Calu3 (cell line): ENCODE results near the gene MYO1E. TPM values are rescaled to one million over a fixed set of nuclear protein-coding genes. Genes with fewer than 3 reads are reported as not detected.

Experiments
- BruUV-seq: library from RNA; stranded (reverse); fragments of 400-500 nt; replicated peaks from 2 replicates; lab custom pipeline; 2021; lab: Mats Ljungman, UMichigan
- CTCF ChIA-PET: fragments of 300-600 bp; sonication (Branson Sonifier 250); formaldehyde crosslinking; loops from one replicate; lab custom pipeline; 2022; ENCODE audit warnings: antibody characterized with exemption; lab: Charles Lee
- DNase-seq: peaks from one replicate; pipeline ENCODE4 v3.0.0; 2022
- H3K27ac Mint-ChIP-seq: one replicate; pipeline ENCODE4 v1.8.0; 2022; ENCODE audit warnings: mixed read lengths; ENCODE audit not compliant: unreplicated experiment
- H3K27me3 Mint-ChIP-seq: one replicate; pipeline ENCODE4 v1.8.0; 2022; ENCODE audit warnings: mixed read lengths; ENCODE audit not compliant: unreplicated experiment
- H3K36me3 Mint-ChIP-seq: one replicate; pipeline ENCODE4 v1.8.0; 2022; ENCODE audit warnings: mild to moderate bottlenecking, moderate library complexity, mixed read lengths; ENCODE audit not compliant: insufficient read depth, unreplicated experiment
- H3K4me1 Mint-ChIP-seq: one replicate; pipeline ENCODE4 v1.8.0; 2022; ENCODE audit warnings: mild to moderate bottlenecking, low read depth, mixed read lengths; ENCODE audit not compliant: unreplicated experiment
- H3K4me3 Mint-ChIP-seq: one replicate; pipeline ENCODE4 v1.8.0; 2022; ENCODE audit warnings: mild to moderate bottlenecking, low read depth, moderate library complexity, mixed read lengths; ENCODE audit not compliant: unreplicated experiment
- H3K9me3 Mint-ChIP-seq: one replicate; pipeline ENCODE4 v1.8.0; 2022; ENCODE audit warnings: low read depth, mixed read lengths; ENCODE audit not compliant: unreplicated experiment
- intact Hi-C: fragments of 100-400 bp; cut with micrococcal nuclease; formaldehyde crosslinking; loops from one replicate; pipeline ENCODE4 v1.10.0; 2022; ENCODE audit not compliant: unreplicated experiment
- total RNA-seq: library from RNA; stranded (reverse); gene quantifications from 2 replicates; pipeline ENCODE4 v1.2.3, GENCODE V29; 2022
- TF ChIP-seq, protein P1 (sequence below): fragments of 200-600 bp; IDR thresholded peaks from one replicate; pipeline ENCODE4 v1.8.0; 2022; ENCODE audit warnings: antibody characterized with exemption; ENCODE audit not compliant: unreplicated experiment

The MYO1E gene
- total RNA-seq, 1 experiment from 2014 or later, result 617 TPM

DNA sequence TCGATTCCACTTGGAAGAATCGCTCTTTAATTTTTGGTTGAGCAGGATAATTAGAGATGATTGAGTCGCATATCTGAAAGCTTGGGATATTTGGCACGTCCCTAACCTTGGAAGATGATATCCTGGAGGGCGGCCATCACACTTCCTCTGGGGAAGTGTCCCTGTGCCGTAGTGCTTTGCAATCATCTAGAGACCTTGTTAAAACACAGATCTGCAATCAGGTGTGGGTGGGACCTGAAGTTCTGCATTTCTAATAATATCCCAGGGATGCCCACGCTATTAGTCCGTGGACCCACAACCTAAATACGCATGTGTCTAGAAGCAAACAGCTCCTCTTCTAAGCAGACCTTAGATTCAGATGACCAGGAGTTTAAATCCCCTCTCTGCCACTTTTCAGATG, 20.5 kb downstream of the MYO1E start:
- Mint-ChIP-seq H3K27me3 (no peaks in the 10 kb centered on the region), H3K9me3 (no peaks in the 10 kb centered on the region), H3K4me3 (no peak overlapping the region), H3K36me3 (peaks cover 71% of the 10 kb centered on the region), H3K27ac (no peak overlapping the region), H3K4me1 (peaks cover 67% of the 10 kb centered on the region)
- no peak for DNase-seq
- no TSS peak for BruUV-seq
- CTCF ChIA-PET, result no interaction called here
- intact Hi-C loops, result no loop called here
- TF ChIP-seq, protein P1, sequence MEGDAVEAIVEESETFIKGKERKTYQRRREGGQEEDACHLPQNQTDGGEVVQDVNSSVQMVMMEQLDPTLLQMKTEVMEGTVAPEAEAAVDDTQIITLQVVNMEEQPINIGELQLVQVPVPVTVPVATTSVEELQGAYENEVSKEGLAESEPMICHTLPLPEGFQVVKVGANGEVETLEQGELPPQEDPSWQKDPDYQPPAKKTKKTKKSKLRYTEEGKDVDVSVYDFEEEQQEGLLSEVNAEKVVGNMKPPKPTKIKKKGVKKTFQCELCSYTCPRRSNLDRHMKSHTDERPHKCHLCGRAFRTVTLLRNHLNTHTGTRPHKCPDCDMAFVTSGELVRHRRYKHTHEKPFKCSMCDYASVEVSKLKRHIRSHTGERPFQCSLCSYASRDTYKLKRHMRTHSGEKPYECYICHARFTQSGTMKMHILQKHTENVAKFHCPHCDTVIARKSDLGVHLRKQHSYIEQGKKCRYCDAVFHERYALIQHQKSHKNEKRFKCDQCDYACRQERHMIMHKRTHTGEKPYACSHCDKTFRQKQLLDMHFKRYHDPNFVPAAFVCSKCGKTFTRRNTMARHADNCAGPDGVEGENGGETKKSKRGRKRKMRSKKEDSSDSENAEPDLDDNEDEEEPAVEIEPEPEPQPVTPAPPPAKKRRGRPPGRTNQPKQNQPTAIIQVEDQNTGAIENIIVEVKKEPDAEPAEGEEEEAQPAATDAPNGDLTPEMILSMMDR, result no peak

GRCh38 chr15:59350421-59350732, 22.3 kb downstream of the MYO1E start:
- peak overlapping the region; percentile 92 for H3K27ac Mint-ChIP-seq
- H3K27me3 Mint-ChIP-seq, result no peaks in the 10 kb centered on the region
- H3K4me1 Mint-ChIP-seq, result peaks cover 75% of the 10 kb centered on the region
- peak overlapping the region; percentile 25 for H3K4me3 Mint-ChIP-seq
- peaks cover 65% of the 10 kb centered on the region for H3K36me3 Mint-ChIP-seq
- DNase-seq, result no peak
- CTCF ChIA-PET, result interaction anchor here (0.7 to 1.6 kb wide), 4 partner anchors 9 to 19 kb away, joined by 3 to 4 read pairs (median 4); no protein-coding TSS in a partner anchor
- BruUV-seq, result no TSS peak
- TF ChIP-seq, protein P1, result no peak
- no peaks in the 10 kb centered on the region for H3K9me3 Mint-ChIP-seq
- intact Hi-C loops, result no loop called here

DNA sequence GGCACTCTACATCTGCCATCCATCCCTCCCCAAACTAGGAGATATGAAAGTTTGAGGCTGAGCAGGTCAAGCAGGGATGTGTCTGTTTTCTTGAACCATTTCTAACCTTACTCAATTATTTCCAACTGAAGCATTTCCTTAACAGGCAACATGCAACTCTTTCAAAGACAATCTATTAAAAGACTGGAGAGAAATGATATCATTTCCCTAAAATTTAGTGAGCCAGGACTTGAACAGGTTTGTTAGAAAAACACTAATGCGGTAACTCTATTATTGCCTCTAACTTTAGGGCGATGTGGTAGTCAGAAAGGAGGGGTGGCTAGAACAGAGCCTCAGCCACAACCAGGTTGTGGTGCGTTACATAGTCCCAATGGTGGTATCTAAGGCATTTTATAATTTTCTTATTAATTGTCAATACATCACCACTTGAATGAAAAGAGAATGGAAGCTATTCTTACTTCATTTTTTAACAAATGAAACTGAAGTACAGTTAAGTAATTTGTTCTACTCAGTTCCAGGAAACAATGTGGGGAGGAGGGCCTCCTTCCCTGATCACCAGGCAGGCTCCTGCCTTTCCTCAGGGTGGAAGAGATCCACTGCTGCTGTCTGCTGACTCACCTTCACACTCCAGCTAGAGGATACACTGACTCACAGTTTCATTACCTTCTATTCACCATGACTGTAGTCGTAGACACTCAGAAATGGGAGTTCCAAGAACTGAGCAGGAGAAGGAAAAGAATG, 22.8 kb downstream of the MYO1E start:
- Mint-ChIP-seq H3K4me1 (peaks cover 75% of the 10 kb centered on the region), H3K9me3 (no peaks in the 10 kb centered on the region), H3K4me3 (peak overlapping the region; percentile 25), H3K27ac (peak overlapping the region; percentile 92), H3K27me3 (no peaks in the 10 kb centered on the region), H3K36me3 (peaks cover 66% of the 10 kb centered on the region)
- TF ChIP-seq, protein P1, result no peak
- intact Hi-C loops, result no loop called here
- CTCF ChIA-PET, result interaction anchor here (0.5 to 1.6 kb wide), 6 partner anchors 10 to 125 kb away, joined by 3 to 9 read pairs (median 4); no protein-coding TSS in a partner anchor
- peak; percentile 56 for DNase-seq
- no TSS peak for BruUV-seq

- no peaks in the 10 kb centered on the region for H3K9me3 Mint-ChIP-seq
- peaks cover 62% of the 10 kb centered on the region for H3K36me3 Mint-ChIP-seq
- H3K27ac Mint-ChIP-seq, result no peak overlapping the region
- DNase-seq, result no peak
- no peak overlapping the region for H3K4me3 Mint-ChIP-seq
- H3K27me3 Mint-ChIP-seq, result no peaks in the 10 kb centered on the region
- TF ChIP-seq, protein P1, result no peak
- BruUV-seq, result no TSS peak
- CTCF ChIA-PET, result no interaction called here
- peaks cover 82% of the 10 kb centered on the region for H3K4me1 Mint-ChIP-seq
- intact Hi-C loops, result no loop called here
These were observed 24.8 kb downstream of the MYO1E start for GRCh38 chr15:59347915-59348314.
